ENCODE results near the gene UBE2N. TPM values are rescaled to one million over a fixed set of nuclear protein-coding genes. Genes with fewer than 3 reads are reported as not detected.

UBE2N gene
- total RNA-seq, 5 donors from 2014 or later (not counting 1 experiment from before 2014, with no cell fraction given): 66.3 to 81.7 (median 79.2) TPM

DNA sequence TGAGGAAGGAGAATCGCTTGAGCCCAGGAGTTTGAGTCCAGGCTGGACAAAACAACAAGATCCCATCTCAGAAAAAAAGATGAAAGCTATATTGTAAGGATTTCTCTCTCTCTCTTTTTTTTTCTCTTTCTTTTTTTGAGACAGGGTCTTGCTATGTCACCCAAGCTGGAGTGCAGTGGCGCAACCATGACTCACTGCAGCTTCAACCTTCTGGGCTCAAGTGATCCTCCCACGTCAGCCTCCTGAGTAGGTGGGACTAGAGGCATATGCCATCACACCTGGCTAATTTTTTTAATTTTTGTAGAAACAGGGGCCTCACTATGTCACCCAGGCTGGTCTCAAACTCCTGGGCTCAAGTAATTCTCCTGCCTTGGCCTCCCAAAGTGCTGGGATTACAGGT lies 19.8 kb upstream of the UBE2N start:
- Histone ChIP-seq H3K36me3 (ENCODE audit: control insufficient read depth in 2 of 2, extremely low read depth in 1 of 2, insufficient read depth in 1 of 2, low read length in 1 of 2) (no peaks in the 10 kb centered on the region), H3K27me3 (replicated peaks in 1 of 2; ENCODE audit: control insufficient read depth in 2 of 2, extremely low read depth in 1 of 2, insufficient read depth in 2 of 2, low read length in 1 of 2) (no peaks in the 10 kb centered on the region), H3K4me3 (ENCODE audit: control insufficient read depth in 1 of 2, extremely low read depth in 1 of 2, low read length in 1 of 2) (no peak overlapping the region), H3K4me1 (ENCODE audit: control insufficient read depth in 1 of 2, extremely low read depth in 1 of 2, insufficient read depth in 2 of 2, low read length in 2 of 2) (no peaks in the 10 kb centered on the region), H3K9me3 (no peaks in the 10 kb centered on the region), H3K27ac (ENCODE audit: low read length) (no peak overlapping the region)
- WGBS (ENCODE audit: insufficient coverage): 93% methylated on average over 2 of the region's 3 CpGs
- Mint-ChIP-seq H3K36me3 (no peaks in the 10 kb centered on the region), H3K4me1 (peaks cover 0 to 5% (median 0%) of the 10 kb centered on the region in 3 donors), H3K9me3 (no peaks in the 10 kb centered on the region), H3K27ac (no peak overlapping the region), H3K4me3 (no peak overlapping the region), H3K27me3 (no peaks in the 10 kb centered on the region)
- ChIA-PET CTCF (interaction anchor here (0.6 to 0.7 kb wide), 2 partner anchors 334 to 672 kb away, joined by 3 to 5 read pairs; no protein-coding TSS in a partner anchor), POLR2A (no interaction called here)
- DNase-seq: no peak
- ATAC-seq (replicated peaks in 1 of 4): no peak

GRCh38 chr12:93460902-93461301 lies 19.2 kb upstream of the UBE2N start:
- no peaks in the 10 kb centered on the region for H3K27me3 Mint-ChIP-seq
- ATAC-seq (replicated peaks in 1 of 4) (no peak), DNase-seq (no peak)
- Histone ChIP-seq H3K9me3 (no peaks in the 10 kb centered on the region), H3K27ac (ENCODE audit: low read length) (no peak overlapping the region), H3K27me3 (replicated peaks in 1 of 2; ENCODE audit: control insufficient read depth in 2 of 2, extremely low read depth in 1 of 2, insufficient read depth in 2 of 2, low read length in 1 of 2) (no peaks in the 10 kb centered on the region), H3K4me3 (ENCODE audit: control insufficient read depth in 1 of 2, extremely low read depth in 1 of 2, low read length in 1 of 2) (no peak overlapping the region), H3K4me1 (ENCODE audit: control insufficient read depth in 1 of 2, extremely low read depth in 1 of 2, insufficient read depth in 2 of 2, low read length in 2 of 2) (no peaks in the 10 kb centered on the region), H3K36me3 (ENCODE audit: control insufficient read depth in 2 of 2, extremely low read depth in 1 of 2, insufficient read depth in 1 of 2, low read length in 1 of 2) (no peaks in the 10 kb centered on the region)
- no peak overlapping the region for H3K4me3 Mint-ChIP-seq
- CTCF ChIA-PET: interaction anchor here in 1 of 2 donors (0.6 kb wide), 1 partner anchor 672 kb away, joined by 3 read pairs; no protein-coding TSS in a partner anchor
- H3K4me1 Mint-ChIP-seq: peaks cover 0 to 5% (median 0%) of the 10 kb centered on the region in 3 donors
- WGBS (ENCODE audit: insufficient coverage): 79% methylated on average over 4 of the region's 7 CpGs
- no peaks in the 10 kb centered on the region for H3K36me3 Mint-ChIP-seq
- POLR2A ChIA-PET: no interaction called here
- no peaks in the 10 kb centered on the region for H3K9me3 Mint-ChIP-seq
- H3K27ac Mint-ChIP-seq: no peak overlapping the region

- Histone ChIP-seq H3K4me3 (ENCODE audit: control insufficient read depth in 1 of 2, extremely low read depth in 1 of 2, low read length in 1 of 2) (no peak overlapping the region), H3K9me3 (no peaks in the 10 kb centered on the region), H3K36me3 (ENCODE audit: control insufficient read depth in 2 of 2, extremely low read depth in 1 of 2, insufficient read depth in 1 of 2, low read length in 1 of 2) (no peaks in the 10 kb centered on the region), H3K27me3 (replicated peaks in 1 of 2; ENCODE audit: control insufficient read depth in 2 of 2, extremely low read depth in 1 of 2, insufficient read depth in 2 of 2, low read length in 1 of 2) (no peaks in the 10 kb centered on the region), H3K4me1 (ENCODE audit: control insufficient read depth in 1 of 2, extremely low read depth in 1 of 2, insufficient read depth in 2 of 2, low read length in 2 of 2) (no peaks in the 10 kb centered on the region), H3K27ac (ENCODE audit: low read length) (no peak overlapping the region)
- POLR2A ChIA-PET: no interaction called here
- Mint-ChIP-seq H3K9me3 (no peaks in the 10 kb centered on the region), H3K36me3 (no peaks in the 10 kb centered on the region), H3K27me3 (no peaks in the 10 kb centered on the region), H3K4me3 (no peak overlapping the region), H3K27ac (no peak overlapping the region), H3K4me1 (peaks cover 0 to 5% (median 0%) of the 10 kb centered on the region in 3 donors)
- WGBS (ENCODE audit: insufficient coverage): 86% methylated on average over 4 of the region's 6 CpGs
- ATAC-seq (replicated peaks in 1 of 4) (no peak), DNase-seq (no peak)
- CTCF ChIA-PET: interaction anchor here in 1 of 2 donors (0.7 kb wide), 1 partner anchor 176 kb away, joined by 3 read pairs; no protein-coding TSS in a partner anchor
These were observed 18.3 kb upstream of the UBE2N start for GRCh38 chr12:93460003-93460402.

DNA sequence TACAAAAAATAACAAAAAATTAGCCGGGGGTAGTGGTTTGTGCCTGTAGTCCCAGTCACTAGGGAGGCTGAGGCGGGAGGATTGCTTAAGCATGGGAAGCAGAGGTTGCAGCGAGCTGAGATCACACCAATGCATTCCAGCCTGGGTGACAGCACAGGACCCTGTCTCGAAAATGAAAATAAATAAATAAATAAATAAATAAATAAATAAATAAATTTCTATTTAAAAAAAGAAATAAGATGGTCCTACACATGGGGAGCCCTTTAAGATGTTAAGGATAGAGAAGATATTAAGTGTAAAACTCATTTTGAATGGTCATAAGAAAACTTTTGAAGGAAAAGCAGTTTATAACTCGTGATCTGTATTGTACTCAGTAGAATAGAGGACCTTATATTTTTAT lies 17.4 kb upstream of the UBE2N start:
- Histone ChIP-seq H3K27ac (ENCODE audit: low read length) (no peak overlapping the region), H3K4me3 (ENCODE audit: control insufficient read depth in 1 of 2, extremely low read depth in 1 of 2, low read length in 1 of 2) (no peak overlapping the region), H3K27me3 (replicated peaks in 1 of 2; ENCODE audit: control insufficient read depth in 2 of 2, extremely low read depth in 1 of 2, insufficient read depth in 2 of 2, low read length in 1 of 2) (no peaks in the 10 kb centered on the region), H3K4me1 (ENCODE audit: control insufficient read depth in 1 of 2, extremely low read depth in 1 of 2, insufficient read depth in 2 of 2, low read length in 2 of 2) (no peaks in the 10 kb centered on the region), H3K9me3 (no peaks in the 10 kb centered on the region), H3K36me3 (ENCODE audit: control insufficient read depth in 2 of 2, extremely low read depth in 1 of 2, insufficient read depth in 1 of 2, low read length in 1 of 2) (no peaks in the 10 kb centered on the region)
- ChIA-PET CTCF (no interaction called here), POLR2A (interaction anchor here in 1 of 2 donors (0.6 kb wide), 1 partner anchor 674 kb away, joined by 3 read pairs; no protein-coding TSS in a partner anchor)
- ATAC-seq (replicated peaks in 1 of 4) (no peak), DNase-seq (no peak)
- Mint-ChIP-seq H3K27ac (no peak overlapping the region), H3K4me1 (peaks cover 0 to 5% (median 0%) of the 10 kb centered on the region in 3 donors), H3K9me3 (no peaks in the 10 kb centered on the region), H3K36me3 (no peaks in the 10 kb centered on the region), H3K4me3 (no peak overlapping the region), H3K27me3 (no peaks in the 10 kb centered on the region)
- WGBS (ENCODE audit: insufficient coverage): no CpG with 5 or more reads among the region's 5 CpGs

DNA sequence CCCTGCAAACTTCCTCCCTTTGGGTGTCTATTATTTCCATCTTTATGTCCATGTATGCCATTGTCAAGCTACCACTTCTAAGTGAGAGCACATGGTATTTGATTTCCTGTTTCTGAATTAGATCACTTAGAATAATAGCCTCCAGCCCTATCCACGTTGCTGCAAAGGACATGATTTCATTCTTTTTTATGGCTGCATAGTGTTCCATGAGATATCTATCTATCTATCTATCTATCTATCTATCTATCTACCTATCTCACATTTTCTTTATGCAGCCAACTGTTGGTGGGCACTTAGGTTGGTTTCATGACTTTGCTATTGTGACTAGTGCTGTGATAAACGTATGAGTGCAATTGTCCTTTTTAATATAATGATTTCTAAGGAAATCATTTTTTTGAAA lies 14.3 kb upstream of the UBE2N start:
- no CpG with 5 or more reads among the region's 2 CpGs for WGBS (ENCODE audit: insufficient coverage)
- no peak for DNase-seq
- no peak for ATAC-seq (replicated peaks in 1 of 4)
- Mint-ChIP-seq H3K27ac (no peak overlapping the region), H3K4me1 (peaks cover 0 to 3% (median 0%) of the 10 kb centered on the region in 3 donors), H3K36me3 (no peaks in the 10 kb centered on the region), H3K9me3 (no peaks in the 10 kb centered on the region), H3K4me3 (no peak overlapping the region), H3K27me3 (no peaks in the 10 kb centered on the region)
- no peaks in the 10 kb centered on the region for H3K4me1 ChIP-seq (ENCODE audit: control insufficient read depth in 1 of 2, extremely low read depth in 1 of 2, insufficient read depth in 2 of 2, low read length in 2 of 2)
- H3K9me3 ChIP-seq: no peaks in the 10 kb centered on the region
- no peak overlapping the region for H3K4me3 ChIP-seq (ENCODE audit: control insufficient read depth in 1 of 2, extremely low read depth in 1 of 2, low read length in 1 of 2)
- peaks cover 0 to 3% of the 10 kb centered on the region in 2 experiments for H3K27me3 ChIP-seq (replicated peaks in 1 of 2; ENCODE audit: control insufficient read depth in 2 of 2, extremely low read depth in 1 of 2, insufficient read depth in 2 of 2, low read length in 1 of 2)
- CTCF ChIA-PET: no interaction called here
- no peak overlapping the region for H3K27ac ChIP-seq (ENCODE audit: low read length)
- H3K36me3 ChIP-seq (ENCODE audit: control insufficient read depth in 2 of 2, extremely low read depth in 1 of 2, insufficient read depth in 1 of 2, low read length in 1 of 2): no peaks in the 10 kb centered on the region
- POLR2A ChIA-PET: no interaction called here

- H3K4me3 ChIP-seq (ENCODE audit: control insufficient read depth in 1 of 2, extremely low read depth in 1 of 2, low read length in 1 of 2): no peak overlapping the region
- no peaks in the 10 kb centered on the region for H3K9me3 ChIP-seq
- ChIA-PET POLR2A (no interaction called here), CTCF (interaction anchor here in 1 of 2 donors (0.6 kb wide), 1 partner anchor 1617 kb away, joined by 6 read pairs; no protein-coding TSS in a partner anchor)
- Mint-ChIP-seq H3K27ac (no peak overlapping the region), H3K36me3 (no peaks in the 10 kb centered on the region), H3K9me3 (no peaks in the 10 kb centered on the region), H3K4me3 (no peak overlapping the region), H3K27me3 (no peaks in the 10 kb centered on the region), H3K4me1 (peaks cover 9 to 14% (median 13%) of the 10 kb centered on the region in 3 donors)
- DNase-seq (no peak), ATAC-seq (replicated peaks in 1 of 4) (no peak)
- H3K36me3 ChIP-seq (ENCODE audit: control insufficient read depth in 2 of 2, extremely low read depth in 1 of 2, insufficient read depth in 1 of 2, low read length in 1 of 2): no peaks in the 10 kb centered on the region
- 90% methylated on average over 4 of the region's 5 CpGs for WGBS (ENCODE audit: insufficient coverage)
- peaks cover 0 to 3% of the 10 kb centered on the region in 2 experiments for H3K27me3 ChIP-seq (replicated peaks in 1 of 2; ENCODE audit: control insufficient read depth in 2 of 2, extremely low read depth in 1 of 2, insufficient read depth in 2 of 2, low read length in 1 of 2)
- H3K4me1 ChIP-seq (ENCODE audit: control insufficient read depth in 1 of 2, extremely low read depth in 1 of 2, insufficient read depth in 2 of 2, low read length in 2 of 2): peaks cover 3 to 4% of the 10 kb centered on the region in 2 experiments
- H3K27ac ChIP-seq (ENCODE audit: low read length): no peak overlapping the region
These were observed 11.9 kb upstream of the UBE2N start for GRCh38 chr12:93453633-93454032.

Data from T-cell (primary cell).